Posterior cingulate gyrus (tissue), 11 donors: ENCODE data around the gene IDH3A.

ENCODE experiments used
- DNase-seq, 10 donors: peaks; one replicate each; pipeline versions ENCODE4 v3.0.0 to v3.0.0-alpha.2; 2020 to 2021; ENCODE audit warnings: mixed read lengths in 3 of 10
- intact Hi-C: fragments of 100-400 bp; cut with DNase I; formaldehyde crosslinking; loops from one replicate; pipeline ENCODE4 v1.15.1; 2023

Gene IDH3A

DNA sequence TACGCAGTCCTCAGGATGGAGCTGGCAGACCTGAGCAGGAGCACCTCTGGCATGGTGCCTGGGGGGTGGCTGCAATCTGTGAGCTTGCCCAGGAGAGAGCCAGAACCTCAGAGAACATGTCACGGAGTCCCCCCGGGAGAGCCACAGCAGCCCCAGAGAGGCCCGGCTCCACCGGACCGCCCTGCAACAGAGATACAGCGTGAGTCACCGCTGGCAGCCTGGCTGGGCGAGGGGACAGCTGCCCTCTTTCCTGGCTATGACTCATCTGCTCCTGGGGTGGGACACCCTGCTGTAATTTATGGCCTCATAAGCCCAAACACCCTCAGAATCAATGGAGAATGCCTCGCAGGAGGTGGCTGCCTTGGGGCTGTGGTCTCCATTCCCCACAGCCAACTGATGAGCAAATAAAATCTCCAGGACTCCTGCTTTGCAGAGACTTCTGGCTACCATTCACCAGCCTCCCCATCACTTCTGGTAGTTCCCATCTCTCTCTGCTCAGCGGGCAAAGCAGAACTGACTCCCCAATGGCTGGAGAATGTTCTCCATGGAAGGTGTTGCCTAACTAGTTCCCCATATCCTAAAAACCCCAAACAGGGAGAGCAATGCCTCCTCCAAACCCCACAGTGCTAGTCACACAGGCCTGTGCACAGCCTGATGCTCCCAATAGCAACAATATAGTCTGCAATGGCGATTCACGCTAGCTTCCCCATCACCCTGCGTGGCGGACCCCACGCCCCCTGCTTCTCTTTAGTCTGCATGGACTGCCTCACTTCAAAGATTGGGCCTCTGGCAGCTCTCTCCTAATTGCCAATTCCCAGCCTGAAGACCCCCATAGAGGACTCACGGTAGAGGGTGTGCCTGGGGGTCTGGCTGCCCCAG is 63.6 kb downstream of the IDH3A start:
- DNase-seq, result peak in 5 of 10 donors; percentile 67 to 93 (median 72)
- intact Hi-C loops, result no loop called here

DNA sequence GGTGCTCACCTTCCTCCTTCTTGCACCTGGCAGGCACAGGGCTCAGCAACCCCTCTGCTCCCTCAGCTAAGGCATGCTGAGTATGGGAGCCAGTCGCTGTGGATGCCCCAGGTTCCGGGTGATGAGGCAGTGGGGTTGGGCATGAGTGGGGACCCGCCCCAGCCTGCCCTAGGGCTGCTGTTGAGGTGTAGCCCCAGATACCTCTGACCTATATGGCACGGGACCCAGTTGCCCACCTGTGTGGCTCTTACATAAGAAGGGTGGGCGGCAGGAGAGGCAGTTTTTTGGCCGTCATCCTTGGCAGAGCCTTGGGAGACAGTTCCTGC is 64.2 kb downstream of the IDH3A start:
- intact Hi-C loops, result no loop called here
- no peak for DNase-seq

DNA sequence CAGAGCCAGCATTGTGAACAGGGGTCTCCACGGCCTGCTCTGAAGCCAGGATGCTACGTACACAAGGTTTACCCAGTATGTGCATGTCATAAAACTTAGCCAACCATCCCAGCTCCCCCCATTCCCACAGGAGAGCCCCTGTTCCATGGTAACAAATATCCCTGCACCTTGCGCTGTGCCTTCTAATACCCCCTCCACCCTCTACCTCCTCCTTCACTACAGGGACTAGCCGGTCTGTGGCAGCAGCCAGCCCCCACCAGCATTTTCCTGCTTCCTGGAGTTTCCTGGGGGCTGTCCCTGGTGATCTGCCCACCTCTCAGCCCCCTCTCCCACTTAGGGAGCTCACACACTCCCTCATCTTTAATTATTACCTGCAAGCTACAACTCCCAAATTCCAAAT is 64.8 kb downstream of the IDH3A start:
- intact Hi-C loops, result no loop called here
- DNase-seq, result no peak

GRCh38 chr15:78216276-78217104 is 67.3 kb downstream of the IDH3A start:
- DNase-seq, result peak in 3 of 10 donors; percentile 57 to 83 (median 57)

GRCh38 chr15:78220713-78221112 is 71.6 kb downstream of the IDH3A start:
- DNase-seq, result no peak
- intact Hi-C loops, result no loop called here

More at GRCh38 chr15:78216276-78217104, 67.3 kb downstream of the IDH3A start:
- intact Hi-C loops, result no loop called here
